HG02870 (cell line): ENCODE measurements around the gene SYTL1.

Source experiments
- ATAC-seq: cut with Tn5 transposase; IDR thresholded peaks from one replicate; pipeline ENCODE4 v1.9.1; 2021; ENCODE audit warnings: mild to moderate bottlenecking, moderate library complexity; ENCODE audit not compliant: unreplicated experiment

Gene SYTL1

DNA sequence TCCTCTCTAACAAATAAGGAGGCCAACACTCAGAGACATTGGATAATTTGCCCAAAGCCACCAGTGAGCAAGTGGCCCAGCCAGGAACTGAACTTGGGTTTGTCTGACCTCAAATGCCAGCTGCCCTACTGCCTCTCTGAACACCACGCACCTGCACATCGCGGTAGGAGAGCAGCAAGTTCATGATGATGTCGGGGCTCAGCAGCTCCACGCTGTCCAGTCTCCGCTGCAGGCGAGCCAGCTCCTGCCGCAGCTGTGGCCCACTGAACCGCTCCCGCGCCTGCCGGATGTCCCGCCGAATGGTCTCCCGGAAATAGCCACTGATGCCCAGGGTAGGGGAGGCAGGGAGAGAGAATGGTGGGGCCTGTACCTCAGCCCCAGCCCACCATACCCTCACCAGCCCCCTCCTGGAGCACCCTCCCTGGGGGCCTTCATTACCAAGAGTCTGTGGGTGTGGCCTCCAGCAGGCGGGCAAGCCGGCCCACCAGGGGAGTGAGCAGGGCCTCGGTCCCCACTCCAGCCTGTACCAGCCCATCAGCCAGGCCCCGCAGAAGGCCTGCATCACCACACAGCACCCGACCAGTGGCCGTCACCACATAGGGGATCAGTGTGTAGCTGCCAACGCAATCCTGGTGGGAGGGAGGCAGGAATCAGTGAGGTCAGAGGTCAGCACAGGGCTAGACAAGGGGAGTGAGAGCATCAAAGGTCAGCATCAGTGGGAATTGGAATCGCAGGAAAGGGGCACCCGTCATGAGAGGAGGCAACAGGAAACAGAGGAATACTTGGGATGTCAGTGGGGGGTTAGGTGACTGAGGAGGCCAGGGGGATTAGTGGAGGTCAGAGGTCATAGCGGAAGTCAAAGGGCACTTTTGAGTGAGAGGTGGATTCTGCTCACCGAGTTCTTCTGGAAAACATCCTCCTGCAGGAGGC lies 22.2 kb downstream of the SYTL1 start:
- ATAC-seq, result no peak

DNA sequence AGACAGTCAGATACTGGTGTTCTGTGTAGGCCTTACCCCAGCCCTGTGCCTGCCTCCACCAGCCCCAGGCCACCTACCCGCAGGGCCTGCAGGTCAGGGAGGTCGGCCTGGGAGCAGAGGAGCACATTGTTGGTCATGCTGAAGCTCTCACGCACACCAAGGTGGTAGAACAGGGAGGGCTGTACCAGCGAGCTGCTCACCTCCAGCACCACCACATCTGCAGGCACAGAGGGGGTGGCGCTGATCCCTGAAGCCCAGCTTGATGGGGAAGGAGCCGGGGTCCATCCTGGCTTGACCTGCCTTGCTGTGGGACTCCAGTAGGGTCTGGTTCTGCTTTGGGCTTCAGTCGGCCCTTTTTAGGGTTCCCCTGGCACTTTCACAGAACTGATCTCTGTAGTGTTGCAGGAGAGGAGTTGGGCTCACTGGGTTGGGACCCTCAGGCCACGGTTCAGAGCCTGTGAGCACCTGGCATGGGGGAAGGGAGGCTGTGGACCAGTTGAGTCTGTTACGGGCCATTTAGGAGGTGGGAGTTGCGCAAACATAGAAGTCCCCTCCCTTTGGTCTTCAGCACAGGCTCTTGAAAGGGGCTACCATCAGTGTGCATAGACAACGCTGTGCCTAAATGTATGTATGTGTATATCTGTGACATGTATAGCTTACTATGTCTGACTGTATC lies 23.0 kb downstream of the SYTL1 start:
- no peak for ATAC-seq

GRCh38 chr1:27365372-27366112 lies 23.7 kb downstream of the SYTL1 start:
- no peak for ATAC-seq

- no peak for ATAC-seq
Observed at GRCh38 chr1:27366113-27366410, 24.2 kb downstream of the SYTL1 start.

DNA sequence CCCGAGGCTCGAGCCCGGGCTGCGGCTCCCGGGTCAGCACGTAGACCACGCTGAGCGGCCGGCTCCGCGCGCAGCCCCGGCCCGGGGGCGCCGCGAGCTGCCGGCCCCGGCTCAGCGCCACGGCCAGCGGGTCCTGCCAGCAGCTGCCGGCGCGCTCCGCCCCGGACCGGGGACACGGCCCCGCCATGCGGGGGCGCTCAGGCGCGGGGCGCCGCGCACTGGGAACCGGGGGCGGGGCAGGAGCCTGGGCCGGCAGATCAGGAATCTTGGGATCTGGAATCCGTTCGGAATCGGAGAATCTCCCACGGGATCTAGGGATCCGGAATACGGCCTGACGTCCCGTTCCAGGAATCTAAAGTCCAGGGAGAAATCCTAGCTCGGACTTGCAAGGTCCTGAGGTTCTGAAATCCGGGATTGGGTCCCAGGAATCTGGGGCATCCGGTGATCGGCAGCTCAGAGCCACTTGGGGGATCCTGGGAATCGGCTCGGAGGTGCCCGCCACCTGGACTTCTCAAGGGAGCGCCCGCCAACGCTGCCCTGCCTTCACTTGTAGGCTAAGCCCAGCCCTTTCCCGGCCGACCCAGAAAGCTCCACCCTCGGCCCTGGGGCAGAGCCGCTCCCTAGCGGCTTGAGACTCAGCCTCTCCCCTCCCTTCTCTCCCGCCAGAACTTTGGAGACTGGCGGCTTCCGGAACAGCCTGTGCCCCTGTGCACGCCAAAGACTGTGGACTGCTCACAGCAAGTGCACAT lies 24.8 kb downstream of the SYTL1 start, which contains the start of gene MAP3K6:
MAP3K6 (minus strand) TSS at position 551 of the 749 bp plus-strand sequence; CDS start at position 187, 364 bp downstream.
- no peak for ATAC-seq

- ATAC-seq, result no peak
Observed at GRCh38 chr1:27367160-27367650, 25.4 kb downstream of the SYTL1 start.

- no peak for ATAC-seq
Observed at GRCh38 chr1:27368869-27369582, 27.2 kb downstream of the SYTL1 start.

DNA sequence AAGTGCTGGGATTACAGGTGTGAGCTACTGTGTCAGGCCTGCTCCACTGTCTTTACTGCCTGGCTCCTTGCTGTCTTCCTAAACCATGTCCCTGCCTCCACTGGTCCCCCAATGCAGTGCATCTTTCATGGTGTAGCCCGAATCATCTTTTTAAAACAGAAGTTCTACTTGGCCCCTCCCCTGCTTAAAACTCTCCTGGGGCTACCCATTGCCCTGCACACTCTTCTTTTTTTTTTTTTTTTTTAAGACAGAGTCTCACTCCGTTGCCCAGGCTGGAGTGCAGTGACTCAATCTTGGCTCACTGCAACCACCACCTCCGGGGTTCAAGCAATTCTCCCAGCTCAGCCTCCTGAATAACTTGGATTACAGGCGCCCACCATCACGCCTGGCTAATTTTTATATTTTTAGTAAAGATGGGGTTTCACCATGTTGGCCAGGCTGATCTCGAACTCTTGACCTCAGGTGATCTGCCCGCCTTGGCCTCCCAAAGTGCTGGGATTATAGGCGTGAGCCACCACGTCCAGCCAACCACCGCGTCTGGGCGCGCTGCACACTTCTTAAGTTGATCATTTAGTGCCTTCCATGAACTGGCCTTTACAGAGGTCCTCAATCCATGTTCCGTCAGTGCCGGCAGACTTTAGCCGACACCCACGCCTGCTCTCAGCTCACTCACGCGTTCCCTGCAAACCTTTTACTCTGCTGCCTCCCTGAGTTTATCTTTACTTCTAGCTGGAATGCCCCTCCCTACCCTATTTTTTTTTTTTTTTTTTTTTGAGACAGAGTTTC lies 30.4 kb downstream of the SYTL1 start:
- ATAC-seq, result no peak

- no peak for ATAC-seq
Observed at GRCh38 chr1:27372808-27373690, 31.2 kb downstream of the SYTL1 start.

- ATAC-seq, result no peak
Observed at GRCh38 chr1:27374362-27375086, 32.7 kb downstream of the SYTL1 start, which contains the start of gene FCN3. FCN3 (minus strand) TSS chr1:27374824; CDS start chr1:27374818, 6 bp downstream.

DNA sequence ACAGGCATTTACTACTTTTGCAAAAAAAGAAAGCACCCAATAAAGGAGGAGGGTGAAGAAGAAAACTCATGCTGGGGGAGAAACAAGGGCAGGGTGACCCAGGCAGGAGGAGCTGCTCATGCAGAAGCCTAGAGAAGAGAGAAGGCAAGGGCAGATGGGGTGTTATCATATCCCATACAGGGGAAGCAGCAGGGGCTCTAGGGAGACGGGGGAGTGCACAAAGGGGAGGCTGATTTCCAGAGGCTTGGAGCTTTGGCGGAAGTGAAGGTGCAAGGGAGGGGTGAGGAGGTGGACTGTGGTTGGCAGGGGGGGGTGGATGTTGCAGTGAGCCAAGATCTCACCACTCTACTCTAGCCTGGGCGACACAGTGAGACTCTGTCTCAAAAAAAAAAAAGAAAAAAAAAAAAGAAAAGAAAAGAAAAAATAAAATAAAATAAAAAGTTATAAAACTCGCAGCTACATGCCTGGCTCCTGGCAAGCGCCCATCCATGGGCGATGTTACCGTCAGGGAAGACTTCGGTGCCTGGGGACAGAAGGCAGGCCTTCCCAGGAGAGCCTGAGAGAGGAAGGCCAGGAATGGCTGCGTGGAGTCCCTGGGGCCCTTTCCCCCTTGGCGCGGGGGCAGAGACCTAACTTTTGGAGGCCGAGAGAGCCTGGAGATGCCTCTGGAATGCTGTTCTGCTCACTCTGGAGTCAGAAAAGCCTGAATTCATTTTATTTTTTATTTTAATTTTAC lies 36.1 kb downstream of the SYTL1 start:
- no peak for ATAC-seq

DNA sequence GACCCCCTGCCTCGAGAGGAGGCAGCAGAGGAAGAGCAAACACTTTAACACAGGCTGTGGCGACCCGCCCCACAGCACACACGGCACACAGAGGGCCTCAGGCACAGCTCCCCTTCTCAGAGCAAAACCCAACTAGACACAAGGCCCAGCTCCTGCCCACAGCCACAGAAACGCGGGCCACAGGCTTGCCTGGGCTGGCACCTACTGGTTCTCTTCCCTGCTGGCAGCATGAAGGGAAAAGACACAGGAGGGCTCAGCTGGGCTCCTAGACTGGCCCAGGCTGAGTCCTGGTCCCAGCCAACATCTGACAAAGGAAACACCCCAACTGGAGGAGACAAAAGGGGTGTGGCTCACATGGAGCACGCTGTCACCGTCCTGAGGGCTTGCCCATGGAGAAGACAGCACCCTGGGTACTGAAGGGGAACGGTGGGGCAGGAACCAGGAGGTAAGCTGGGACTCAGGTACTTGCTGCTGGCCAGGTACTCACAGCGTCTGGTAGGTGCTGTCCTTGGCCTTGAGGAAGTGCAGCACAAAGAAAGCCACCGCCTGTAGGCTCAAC lies 37.8 kb downstream of the SYTL1 start:
- no peak for ATAC-seq

GRCh38 chr1:27380224-27380623 lies 38.4 kb downstream of the SYTL1 start:
- ATAC-seq, result no peak

DNA sequence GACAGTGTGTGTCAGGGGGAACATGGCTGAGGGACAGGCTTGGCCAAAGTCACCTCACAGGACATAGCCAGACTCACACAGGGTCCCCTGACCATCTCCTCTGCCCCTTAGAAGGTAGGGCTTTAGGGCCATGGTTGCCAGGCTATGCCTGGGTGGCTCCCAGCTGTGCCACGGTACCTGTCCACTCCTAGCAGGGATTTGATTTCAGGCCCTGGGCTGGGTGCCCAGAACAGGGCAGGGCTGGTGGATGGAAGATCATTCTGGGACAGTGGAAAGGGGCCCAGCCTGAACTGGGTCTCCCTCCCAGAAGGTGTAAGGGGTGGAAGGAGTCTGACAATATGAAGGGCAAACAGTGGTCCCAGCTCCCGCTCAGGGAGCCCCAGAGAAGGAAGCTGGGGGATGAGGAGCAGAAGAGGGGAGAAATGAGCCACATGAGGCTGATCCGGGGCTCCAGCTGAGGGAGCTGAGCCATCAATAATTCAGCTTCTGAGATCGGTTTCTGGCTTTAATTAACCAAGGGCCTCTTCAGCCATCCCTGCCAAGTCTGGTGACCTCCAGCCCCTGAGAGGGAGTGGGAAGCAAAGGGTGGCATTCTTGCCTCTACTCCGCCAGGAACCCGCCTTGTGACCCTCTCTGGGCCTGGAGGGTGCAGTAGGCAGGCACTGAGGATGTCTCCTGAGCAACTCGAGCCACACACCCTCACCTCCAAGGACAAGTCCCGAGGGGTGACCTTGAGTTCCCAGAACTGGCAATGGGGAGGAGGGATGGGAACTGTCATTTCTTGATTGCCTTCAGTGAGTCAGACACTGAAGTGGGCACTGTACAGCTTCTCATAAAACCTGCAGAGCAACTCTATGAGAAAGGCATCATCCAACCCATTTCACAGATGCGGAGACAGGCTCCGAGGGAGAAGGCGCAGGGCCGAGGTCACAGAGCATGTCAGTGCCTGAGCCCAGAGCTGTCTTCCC lies 39.2 kb downstream of the SYTL1 start:
- no peak for ATAC-seq
